ENCODE results near the gene RAP1GDS1.

Gene RAP1GDS1

GRCh38 chr4:98482503-98482846 lies 221.3 kb downstream of the RAP1GDS1 start:
- no peak for ATAC-seq
- no peak for TF ChIP-seq ISL1 (CRISPR knock-in tag; IDR thresholded peaks at IDR 0.05)
- TF ChIP-seq SNAI2 (CRISPR knock-in tag; IDR thresholded peaks at IDR 0.05) = no peak
- no peak for TF ChIP-seq OSR1 (CRISPR knock-in tag; IDR thresholded peaks at IDR 0.05)
- TF ChIP-seq CREB5 (CRISPR knock-in tag; IDR thresholded peaks at IDR 0.05; ENCODE audit: low read depth) = no peak
- no peak for TF ChIP-seq ARNTL (CRISPR knock-in tag; IDR thresholded peaks at IDR 0.05; ENCODE audit: borderline replicate concordance, low read depth)
- no peak for TF ChIP-seq ZC3H10 (CRISPR knock-in tag; IDR thresholded peaks at IDR 0.05)
- no peak for TF ChIP-seq RARB (CRISPR knock-in tag; IDR thresholded peaks at IDR 0.05)
- TF ChIP-seq PPARA (CRISPR knock-in tag; IDR thresholded peaks at IDR 0.05; ENCODE audit: borderline replicate concordance) = no peak
- TF ChIP-seq CSDC2 (CRISPR knock-in tag; IDR thresholded peaks at IDR 0.05) = no peak
- TF ChIP-seq ZNF565 (CRISPR knock-in tag; conservative IDR thresholded peaks at IDR 0.05; ENCODE audit: low read depth) = no peak
- no peak for TF ChIP-seq ZFP30 (CRISPR knock-in tag; IDR thresholded peaks at IDR 0.05)
- TF ChIP-seq, protein P1, sequence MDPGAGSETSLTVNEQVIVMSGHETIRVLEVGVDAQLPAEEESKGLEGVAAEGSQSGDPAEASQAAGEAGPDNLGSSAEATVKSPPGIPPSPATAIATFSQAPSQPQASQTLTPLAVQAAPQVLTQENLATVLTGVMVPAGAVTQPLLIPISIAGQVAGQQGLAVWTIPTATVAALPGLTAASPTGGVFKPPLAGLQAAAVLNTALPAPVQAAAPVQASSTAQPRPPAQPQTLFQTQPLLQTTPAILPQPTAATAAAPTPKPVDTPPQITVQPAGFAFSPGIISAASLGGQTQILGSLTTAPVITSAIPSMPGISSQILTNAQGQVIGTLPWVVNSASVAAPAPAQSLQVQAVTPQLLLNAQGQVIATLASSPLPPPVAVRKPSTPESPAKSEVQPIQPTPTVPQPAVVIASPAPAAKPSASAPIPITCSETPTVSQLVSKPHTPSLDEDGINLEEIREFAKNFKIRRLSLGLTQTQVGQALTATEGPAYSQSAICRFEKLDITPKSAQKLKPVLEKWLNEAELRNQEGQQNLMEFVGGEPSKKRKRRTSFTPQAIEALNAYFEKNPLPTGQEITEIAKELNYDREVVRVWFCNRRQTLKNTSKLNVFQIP (CRISPR knock-in tag; IDR thresholded peaks at IDR 0.05; ENCODE audit: borderline replicate concordance, low read depth) = no peak

DNA sequence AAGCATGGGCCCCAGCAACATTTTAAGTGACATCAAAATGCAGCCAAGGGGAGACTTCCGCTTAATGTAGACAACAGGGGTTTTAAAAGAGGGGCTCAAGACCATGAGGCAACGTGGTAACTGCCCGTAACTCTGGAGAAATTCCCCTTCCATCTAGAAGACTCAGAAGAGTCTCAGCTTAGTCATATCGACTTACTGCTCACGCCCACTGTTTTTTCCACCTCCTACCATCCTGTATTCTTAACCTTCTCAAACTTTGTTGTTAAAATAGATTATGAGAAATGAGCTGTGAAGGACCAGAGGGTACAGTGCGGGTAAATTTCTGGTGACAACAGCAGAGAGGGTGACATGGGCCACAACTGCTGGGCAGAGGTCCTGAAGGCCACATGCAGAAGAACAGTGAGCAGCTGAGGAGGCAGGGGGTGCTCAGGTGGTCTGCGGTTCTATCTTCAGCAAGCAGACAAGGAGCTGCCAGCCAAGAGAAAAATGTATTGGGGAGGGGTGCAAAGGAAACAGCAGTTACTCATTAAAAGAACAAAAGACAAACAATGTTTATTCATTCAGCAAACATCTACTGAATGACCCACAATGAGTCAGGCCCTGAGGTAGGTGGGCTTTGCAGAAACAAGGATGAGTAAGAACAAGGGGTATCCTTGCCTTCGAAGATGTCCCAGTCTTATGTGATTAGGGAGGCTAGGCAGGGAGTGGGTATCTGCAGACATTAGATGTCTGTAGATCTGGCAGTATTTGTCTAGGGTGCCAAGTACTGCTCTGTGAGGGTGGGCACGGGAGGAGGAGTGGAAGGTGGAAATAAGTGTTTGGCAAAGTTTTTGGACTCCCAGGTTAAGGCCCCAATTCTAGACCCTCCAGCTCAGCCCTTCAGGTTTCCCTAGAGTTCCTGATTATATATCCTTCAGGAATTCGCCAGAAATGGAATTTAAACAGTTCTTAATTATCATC lies 221.9 kb downstream of the RAP1GDS1 start:
- TF ChIP-seq ZFP30 (CRISPR knock-in tag; IDR thresholded peaks at IDR 0.05) = no peak
- no peak for TF ChIP-seq ARNTL (CRISPR knock-in tag; IDR thresholded peaks at IDR 0.05; ENCODE audit: borderline replicate concordance, low read depth)
- TF ChIP-seq OSR1 (CRISPR knock-in tag; IDR thresholded peaks at IDR 0.05) = no peak
- no peak for TF ChIP-seq TOX (CRISPR knock-in tag; IDR thresholded peaks at IDR 0.05; ENCODE audit: borderline replicate concordance)
- no peak for TF ChIP-seq ZC3H10 (CRISPR knock-in tag; IDR thresholded peaks at IDR 0.05)
- TF ChIP-seq, protein P1 (CRISPR knock-in tag; IDR thresholded peaks at IDR 0.05; ENCODE audit: borderline replicate concordance, low read depth) = no peak
- TF ChIP-seq RARB (CRISPR knock-in tag; IDR thresholded peaks at IDR 0.05) = no peak
- TF ChIP-seq ESRRG (CRISPR knock-in tag; IDR thresholded peaks at IDR 0.05) = no peak
- ATAC-seq = no peak

GRCh38 chr4:98484031-98484430 lies 222.8 kb downstream of the RAP1GDS1 start:
- peak; percentile 38; the same call in 1 of the 3 replicates for ATAC-seq
- TF ChIP-seq ZNF565 (CRISPR knock-in tag; conservative IDR thresholded peaks at IDR 0.05; ENCODE audit: low read depth) = no peak
- TF ChIP-seq ZFP30 (CRISPR knock-in tag; IDR thresholded peaks at IDR 0.05) = no peak
- TF ChIP-seq CSDC2 (CRISPR knock-in tag; IDR thresholded peaks at IDR 0.05) = no peak
- TF ChIP-seq, protein P2, sequence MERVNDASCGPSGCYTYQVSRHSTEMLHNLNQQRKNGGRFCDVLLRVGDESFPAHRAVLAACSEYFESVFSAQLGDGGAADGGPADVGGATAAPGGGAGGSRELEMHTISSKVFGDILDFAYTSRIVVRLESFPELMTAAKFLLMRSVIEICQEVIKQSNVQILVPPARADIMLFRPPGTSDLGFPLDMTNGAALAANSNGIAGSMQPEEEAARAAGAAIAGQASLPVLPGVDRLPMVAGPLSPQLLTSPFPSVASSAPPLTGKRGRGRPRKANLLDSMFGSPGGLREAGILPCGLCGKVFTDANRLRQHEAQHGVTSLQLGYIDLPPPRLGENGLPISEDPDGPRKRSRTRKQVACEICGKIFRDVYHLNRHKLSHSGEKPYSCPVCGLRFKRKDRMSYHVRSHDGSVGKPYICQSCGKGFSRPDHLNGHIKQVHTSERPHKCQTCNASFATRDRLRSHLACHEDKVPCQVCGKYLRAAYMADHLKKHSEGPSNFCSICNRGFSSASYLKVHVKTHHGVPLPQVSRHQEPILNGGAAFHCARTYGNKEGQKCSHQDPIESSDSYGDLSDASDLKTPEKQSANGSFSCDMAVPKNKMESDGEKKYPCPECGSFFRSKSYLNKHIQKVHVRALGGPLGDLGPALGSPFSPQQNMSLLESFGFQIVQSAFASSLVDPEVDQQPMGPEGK (CRISPR knock-in tag; IDR thresholded peaks at IDR 0.05; ENCODE audit: borderline replicate concordance) = no peak
- TF ChIP-seq ESRRG (CRISPR knock-in tag; IDR thresholded peaks at IDR 0.05) = no peak
- TF ChIP-seq BACH2 (CRISPR knock-in tag; IDR thresholded peaks at IDR 0.05; ENCODE audit: borderline replicate concordance) = no peak
- no peak for TF ChIP-seq ISL1 (CRISPR knock-in tag; IDR thresholded peaks at IDR 0.05)
- TF ChIP-seq ZFP3 (CRISPR knock-in tag; IDR thresholded peaks at IDR 0.05) = no peak
- TF ChIP-seq, protein P3, sequence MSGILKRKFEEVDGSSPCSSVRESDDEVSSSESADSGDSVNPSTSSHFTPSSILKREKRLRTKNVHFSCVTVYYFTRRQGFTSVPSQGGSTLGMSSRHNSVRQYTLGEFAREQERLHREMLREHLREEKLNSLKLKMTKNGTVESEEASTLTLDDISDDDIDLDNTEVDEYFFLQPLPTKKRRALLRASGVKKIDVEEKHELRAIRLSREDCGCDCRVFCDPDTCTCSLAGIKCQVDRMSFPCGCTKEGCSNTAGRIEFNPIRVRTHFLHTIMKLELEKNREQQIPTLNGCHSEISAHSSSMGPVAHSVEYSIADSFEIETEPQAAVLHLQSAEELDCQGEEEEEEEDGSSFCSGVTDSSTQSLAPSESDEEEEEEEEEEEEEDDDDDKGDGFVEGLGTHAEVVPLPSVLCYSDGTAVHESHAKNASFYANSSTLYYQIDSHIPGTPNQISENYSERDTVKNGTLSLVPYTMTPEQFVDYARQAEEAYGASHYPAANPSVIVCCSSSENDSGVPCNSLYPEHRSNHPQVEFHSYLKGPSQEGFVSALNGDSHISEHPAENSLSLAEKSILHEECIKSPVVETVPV (CRISPR knock-in tag; IDR thresholded peaks at IDR 0.05) = no peak
- TF ChIP-seq, protein P1 (CRISPR knock-in tag; IDR thresholded peaks at IDR 0.05; ENCODE audit: borderline replicate concordance, low read depth) = no peak
- no peak for TF ChIP-seq ZNF70 (CRISPR knock-in tag; IDR thresholded peaks at IDR 0.05)

Measured in SK-N-SH treated with all-trans-retinoic acid at 6 μM for 48 hours (cell line).